Coronary artery (tissue), 2 donors: ENCODE measurements around the gene PDCD11.

Source experiments
- DNase-seq: peaks from one replicate; pipeline ENCODE4 v3.0.0-alpha.2; 2017; ENCODE audit warnings: low spot score
- H3K27ac ChIP-seq, 2 donors: fragments of 200-600 bp; sonication (generic); one replicate each; pipeline ENCODE4 v1.5.1; 2016 to 2019
- H3K4me3 ChIP-seq: fragments of 200-600 bp; sonication (generic); 2 replicates; pipeline ENCODE4 v1.5.1; 2016; ENCODE audit warnings: mild to moderate bottlenecking, moderate library complexity
- TF ChIP-seq, protein P1 (sequence below): fragments of 200-600 bp; sonication (generic); IDR thresholded peaks from one replicate; pipeline ENCODE4 v1.5.1; 2019; ENCODE audit warnings: antibody characterized with exemption

The PDCD11 gene

DNA sequence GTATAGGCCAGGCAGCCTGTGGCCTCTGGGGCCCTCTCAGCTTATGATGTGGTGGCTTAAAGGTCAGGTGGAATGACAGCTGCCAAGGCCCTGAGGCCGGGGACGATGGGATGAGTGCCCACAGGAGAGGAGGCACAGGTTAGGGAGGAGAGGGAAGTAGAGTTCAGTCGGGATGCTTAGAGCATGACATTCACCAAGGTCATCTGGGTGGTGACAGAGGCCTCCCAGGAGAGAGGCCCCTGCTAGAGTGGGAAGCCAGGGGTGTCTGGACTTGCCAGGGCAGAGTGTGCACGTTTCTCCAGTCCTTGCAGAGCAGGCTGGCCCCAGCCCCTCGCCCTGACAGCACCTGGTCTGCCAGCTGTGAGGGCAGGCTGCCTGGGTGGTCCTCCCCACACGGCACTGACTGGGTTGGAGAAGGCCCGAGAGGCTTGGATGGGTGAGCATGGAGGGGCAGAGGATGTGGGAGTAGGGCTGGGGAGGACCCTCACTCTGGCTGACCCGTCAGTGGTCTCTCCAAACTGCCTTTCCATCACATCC is 60.8 kb downstream of the PDCD11 start:
- TF ChIP-seq, protein P1, sequence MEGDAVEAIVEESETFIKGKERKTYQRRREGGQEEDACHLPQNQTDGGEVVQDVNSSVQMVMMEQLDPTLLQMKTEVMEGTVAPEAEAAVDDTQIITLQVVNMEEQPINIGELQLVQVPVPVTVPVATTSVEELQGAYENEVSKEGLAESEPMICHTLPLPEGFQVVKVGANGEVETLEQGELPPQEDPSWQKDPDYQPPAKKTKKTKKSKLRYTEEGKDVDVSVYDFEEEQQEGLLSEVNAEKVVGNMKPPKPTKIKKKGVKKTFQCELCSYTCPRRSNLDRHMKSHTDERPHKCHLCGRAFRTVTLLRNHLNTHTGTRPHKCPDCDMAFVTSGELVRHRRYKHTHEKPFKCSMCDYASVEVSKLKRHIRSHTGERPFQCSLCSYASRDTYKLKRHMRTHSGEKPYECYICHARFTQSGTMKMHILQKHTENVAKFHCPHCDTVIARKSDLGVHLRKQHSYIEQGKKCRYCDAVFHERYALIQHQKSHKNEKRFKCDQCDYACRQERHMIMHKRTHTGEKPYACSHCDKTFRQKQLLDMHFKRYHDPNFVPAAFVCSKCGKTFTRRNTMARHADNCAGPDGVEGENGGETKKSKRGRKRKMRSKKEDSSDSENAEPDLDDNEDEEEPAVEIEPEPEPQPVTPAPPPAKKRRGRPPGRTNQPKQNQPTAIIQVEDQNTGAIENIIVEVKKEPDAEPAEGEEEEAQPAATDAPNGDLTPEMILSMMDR, result no peak
- DNase-seq, result no peak
- Histone ChIP-seq H3K4me3 (no peak overlapping the region), H3K27ac (no peak overlapping the region)

DNA sequence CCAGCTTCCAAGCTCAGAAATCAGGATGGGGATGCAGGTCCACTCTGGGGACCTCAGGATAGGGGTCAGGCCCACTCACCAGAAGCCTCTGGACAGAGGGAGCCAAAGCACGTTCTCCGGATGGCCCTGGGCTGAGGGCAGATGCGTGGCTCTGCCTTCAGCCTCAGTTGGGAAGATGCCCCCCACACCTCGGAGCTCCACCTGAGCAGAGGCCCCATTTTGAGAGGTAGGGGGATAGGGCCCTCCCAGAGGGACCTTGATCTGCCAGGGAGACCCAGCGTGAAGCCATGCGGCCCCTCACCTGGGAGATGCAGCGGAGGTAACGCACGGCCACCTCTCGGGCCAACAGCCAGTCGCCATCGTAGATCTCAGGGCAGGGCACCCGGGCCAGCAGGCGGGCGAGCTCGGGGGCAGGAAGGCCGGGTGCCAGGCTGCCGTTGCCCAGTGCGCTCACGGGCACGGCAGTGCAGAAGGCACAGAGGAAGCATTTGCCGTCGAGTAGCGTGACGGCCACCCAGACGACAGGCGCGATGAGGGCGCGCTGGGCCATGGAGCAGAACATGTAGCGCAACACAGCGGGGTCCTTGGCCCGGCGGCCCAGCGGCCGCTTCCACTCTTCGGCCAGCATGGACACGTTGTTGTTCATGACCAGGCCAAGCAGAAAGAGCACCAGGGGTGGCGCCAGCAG is 61.6 kb downstream of the PDCD11 start:
- no peak for DNase-seq
- Histone ChIP-seq H3K27ac (no peak overlapping the region), H3K4me3 (no peak overlapping the region)
- TF ChIP-seq, protein P1, result no peak

DNA sequence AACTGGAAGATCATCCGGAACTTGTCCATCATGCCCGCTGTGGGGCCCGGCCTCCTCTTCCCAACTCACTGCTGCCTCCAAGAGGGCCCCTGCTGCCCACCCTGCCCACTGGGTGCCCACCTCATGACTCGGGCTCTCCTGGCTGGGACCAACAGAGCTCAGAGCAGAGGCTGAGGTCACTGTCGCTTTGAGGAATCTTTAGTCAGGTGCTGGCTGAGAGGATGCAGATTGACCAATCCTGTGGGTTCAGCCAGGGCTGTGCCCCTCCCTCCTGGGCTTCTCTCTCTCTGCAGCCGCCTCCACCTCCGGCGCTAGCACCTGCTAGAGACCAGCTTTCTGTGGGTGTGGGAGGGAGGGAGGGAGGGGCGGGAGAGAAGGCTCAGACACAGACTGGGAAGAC is 62.3 kb downstream of the PDCD11 start, which contains the start of gene CALHM1:
TSS of gene CALHM1 (minus strand) at position 181 of the 400 bp plus-strand sequence. CDS start at position 32, 149 bp downstream.
- H3K27ac ChIP-seq, result no peak within 1 kb of the TSS
- TF ChIP-seq, protein P1, result no peak

DNA sequence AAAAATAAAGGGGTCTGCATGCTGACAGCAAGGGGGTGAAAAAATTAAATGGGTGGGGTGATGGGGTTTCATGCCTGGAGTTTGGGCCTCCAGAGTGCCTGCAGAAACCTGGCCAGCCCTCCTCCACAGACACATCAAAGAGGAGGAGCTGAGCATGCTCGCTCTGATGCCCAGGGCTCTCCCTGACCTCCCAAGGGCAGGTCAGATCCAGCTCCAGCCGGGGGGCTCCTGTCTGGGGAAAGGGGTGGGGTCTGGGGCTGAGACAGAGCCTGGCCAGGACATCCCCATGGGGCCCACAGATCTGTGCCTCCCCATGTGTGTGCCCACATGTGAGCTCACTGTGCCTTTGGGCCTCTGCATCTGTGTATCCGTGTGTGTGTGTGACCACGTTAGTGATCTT is 63.2 kb downstream of the PDCD11 start:
- H3K4me3 ChIP-seq, result no peak overlapping the region
- H3K27ac ChIP-seq, result no peak overlapping the region
- no peak for DNase-seq
- TF ChIP-seq, protein P1, result no peak

More for the DNA sequence above, 62.3 kb downstream of the PDCD11 start, which contains the start of gene CALHM1:
- no peak within 1 kb of the TSS for H3K4me3 ChIP-seq
- no peak for DNase-seq

DNA sequence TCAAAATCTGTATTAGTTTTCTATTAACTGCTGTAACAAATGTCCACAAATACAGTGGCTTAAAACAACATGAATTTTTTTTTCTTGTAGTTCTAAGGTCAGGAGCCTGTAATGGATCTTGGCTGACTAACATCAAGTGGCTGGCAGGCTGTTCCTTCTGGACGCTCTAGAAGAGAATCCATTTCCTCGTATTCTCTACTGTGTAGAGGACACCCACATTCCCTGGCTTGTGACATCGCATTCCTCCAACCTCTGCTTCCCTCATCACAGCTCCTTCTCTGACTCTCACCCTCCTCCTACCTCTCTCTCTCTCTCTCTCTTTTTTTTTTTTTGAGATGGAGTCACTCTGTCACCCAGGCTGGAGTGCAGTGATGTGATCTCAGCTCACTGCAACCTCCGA is 67.1 kb downstream of the PDCD11 start:
- no peak overlapping the region for H3K4me3 ChIP-seq
- TF ChIP-seq, protein P1, result no peak
- DNase-seq, result no peak
- no peak overlapping the region for H3K27ac ChIP-seq

DNA sequence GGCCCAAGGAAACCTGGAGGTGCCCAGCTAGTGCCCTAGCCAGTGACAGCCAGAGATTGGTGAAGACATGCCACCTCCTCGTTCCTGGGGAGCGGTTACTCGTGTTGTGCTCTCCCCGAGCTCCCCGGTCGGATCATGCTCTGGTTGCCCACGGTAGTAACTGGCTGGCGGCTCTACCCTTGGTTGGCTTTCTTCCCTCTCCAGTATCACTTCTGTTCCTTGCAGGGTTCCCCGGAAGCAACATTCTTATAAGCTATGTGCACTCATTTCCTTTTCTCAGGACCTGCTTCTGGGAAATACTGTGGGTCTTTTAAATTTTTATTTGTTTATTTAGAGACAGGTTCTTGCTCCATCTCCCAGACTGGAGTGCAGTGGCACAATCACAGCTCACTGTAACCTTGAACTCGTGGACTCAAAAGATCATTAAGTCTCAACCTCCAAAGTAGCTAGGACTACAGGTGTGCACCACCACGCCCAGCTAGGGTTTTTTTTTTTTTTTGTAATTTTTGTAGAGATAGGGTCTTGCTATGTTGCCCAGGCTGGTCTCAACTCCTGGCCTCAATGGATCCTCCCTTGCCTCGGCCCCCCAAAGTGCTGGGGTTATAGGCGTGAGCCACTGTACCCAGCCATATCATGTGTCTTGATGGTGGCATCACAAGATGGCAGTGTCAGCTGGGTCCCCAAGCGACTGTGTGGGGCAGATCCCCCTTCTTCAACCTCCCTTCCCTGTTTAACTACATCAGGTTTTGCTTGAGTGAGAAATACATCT is 69.2 kb downstream of the PDCD11 start:
- Histone ChIP-seq H3K27ac (no peak overlapping the region), H3K4me3 (no peak overlapping the region)
- TF ChIP-seq, protein P1, result no peak
- DNase-seq, result no peak
